ENCODE data around the gene VEPH1.

DNA sequence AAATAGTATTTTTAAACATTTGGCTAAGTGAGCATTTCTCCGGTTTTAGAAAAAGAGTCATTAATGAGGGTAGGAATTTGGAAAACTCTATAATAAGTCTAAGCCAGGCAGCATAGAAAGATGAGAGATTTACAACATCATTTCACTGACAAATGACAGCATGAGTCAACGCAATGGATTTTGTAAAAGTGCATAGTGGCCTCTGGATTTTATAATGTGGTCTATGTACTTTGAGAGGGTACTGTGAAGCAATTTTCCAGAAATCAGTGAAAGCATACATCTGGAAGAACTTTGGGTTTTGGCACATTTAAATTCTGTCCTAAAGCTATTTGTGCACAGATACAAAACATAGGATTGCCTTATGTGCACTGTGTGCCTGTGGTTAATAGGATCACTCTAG, 212.4 kb downstream of the VEPH1 start:
- TF ChIP-seq POLR2AphosphoS5 (IDR thresholded peaks at IDR 0.05; ENCODE audit: low read depth) (no peak), GABPA (IDR thresholded peaks at IDR 0.05; ENCODE audit: low read depth) (no peak)
- TF ChIP-seq, protein P1, sequence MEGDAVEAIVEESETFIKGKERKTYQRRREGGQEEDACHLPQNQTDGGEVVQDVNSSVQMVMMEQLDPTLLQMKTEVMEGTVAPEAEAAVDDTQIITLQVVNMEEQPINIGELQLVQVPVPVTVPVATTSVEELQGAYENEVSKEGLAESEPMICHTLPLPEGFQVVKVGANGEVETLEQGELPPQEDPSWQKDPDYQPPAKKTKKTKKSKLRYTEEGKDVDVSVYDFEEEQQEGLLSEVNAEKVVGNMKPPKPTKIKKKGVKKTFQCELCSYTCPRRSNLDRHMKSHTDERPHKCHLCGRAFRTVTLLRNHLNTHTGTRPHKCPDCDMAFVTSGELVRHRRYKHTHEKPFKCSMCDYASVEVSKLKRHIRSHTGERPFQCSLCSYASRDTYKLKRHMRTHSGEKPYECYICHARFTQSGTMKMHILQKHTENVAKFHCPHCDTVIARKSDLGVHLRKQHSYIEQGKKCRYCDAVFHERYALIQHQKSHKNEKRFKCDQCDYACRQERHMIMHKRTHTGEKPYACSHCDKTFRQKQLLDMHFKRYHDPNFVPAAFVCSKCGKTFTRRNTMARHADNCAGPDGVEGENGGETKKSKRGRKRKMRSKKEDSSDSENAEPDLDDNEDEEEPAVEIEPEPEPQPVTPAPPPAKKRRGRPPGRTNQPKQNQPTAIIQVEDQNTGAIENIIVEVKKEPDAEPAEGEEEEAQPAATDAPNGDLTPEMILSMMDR (IDR thresholded peaks at IDR 0.05; ENCODE audit: insufficient read depth, low read length): no peak
- TF ChIP-seq, protein P2, sequence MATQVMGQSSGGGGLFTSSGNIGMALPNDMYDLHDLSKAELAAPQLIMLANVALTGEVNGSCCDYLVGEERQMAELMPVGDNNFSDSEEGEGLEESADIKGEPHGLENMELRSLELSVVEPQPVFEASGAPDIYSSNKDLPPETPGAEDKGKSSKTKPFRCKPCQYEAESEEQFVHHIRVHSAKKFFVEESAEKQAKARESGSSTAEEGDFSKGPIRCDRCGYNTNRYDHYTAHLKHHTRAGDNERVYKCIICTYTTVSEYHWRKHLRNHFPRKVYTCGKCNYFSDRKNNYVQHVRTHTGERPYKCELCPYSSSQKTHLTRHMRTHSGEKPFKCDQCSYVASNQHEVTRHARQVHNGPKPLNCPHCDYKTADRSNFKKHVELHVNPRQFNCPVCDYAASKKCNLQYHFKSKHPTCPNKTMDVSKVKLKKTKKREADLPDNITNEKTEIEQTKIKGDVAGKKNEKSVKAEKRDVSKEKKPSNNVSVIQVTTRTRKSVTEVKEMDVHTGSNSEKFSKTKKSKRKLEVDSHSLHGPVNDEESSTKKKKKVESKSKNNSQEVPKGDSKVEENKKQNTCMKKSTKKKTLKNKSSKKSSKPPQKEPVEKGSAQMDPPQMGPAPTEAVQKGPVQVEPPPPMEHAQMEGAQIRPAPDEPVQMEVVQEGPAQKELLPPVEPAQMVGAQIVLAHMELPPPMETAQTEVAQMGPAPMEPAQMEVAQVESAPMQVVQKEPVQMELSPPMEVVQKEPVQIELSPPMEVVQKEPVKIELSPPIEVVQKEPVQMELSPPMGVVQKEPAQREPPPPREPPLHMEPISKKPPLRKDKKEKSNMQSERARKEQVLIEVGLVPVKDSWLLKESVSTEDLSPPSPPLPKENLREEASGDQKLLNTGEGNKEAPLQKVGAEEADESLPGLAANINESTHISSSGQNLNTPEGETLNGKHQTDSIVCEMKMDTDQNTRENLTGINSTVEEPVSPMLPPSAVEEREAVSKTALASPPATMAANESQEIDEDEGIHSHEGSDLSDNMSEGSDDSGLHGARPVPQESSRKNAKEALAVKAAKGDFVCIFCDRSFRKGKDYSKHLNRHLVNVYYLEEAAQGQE (IDR thresholded peaks at IDR 0.05; ENCODE audit: insufficient replicate concordance, low read depth): no peak
